ENCODE results near the gene KCNK13. TPM values are rescaled to one million over a fixed set of nuclear protein-coding genes. Genes with fewer than 3 reads are reported as not detected.

Gene KCNK13
- total RNA-seq, 4 donors from 2014 or later: 0.19 to 0.42 (median 0.28) TPM

DNA sequence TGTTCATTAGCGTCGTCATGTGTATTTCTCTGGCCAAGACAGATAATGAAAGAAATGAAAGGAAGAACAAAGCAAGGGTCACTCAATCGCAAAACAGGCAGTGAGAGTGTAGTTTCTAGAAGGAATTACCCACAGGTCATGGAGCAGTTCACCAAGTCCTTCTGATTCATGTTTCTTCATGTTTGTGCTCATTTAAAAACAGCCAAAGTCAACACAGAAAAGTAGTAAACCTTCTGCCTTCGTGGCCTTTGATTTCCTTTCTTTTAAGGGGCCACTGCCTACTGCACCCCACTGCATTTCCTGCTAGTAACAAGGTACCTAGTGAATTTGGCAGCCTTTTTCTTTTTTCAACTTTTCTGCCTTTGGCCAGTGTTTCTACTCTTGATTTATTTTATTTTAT, 75.1 kb downstream of the KCNK13 start:
- TF ChIP-seq EP300 (IDR thresholded peaks at IDR 0.05): no peak
- TF ChIP-seq, protein P1, sequence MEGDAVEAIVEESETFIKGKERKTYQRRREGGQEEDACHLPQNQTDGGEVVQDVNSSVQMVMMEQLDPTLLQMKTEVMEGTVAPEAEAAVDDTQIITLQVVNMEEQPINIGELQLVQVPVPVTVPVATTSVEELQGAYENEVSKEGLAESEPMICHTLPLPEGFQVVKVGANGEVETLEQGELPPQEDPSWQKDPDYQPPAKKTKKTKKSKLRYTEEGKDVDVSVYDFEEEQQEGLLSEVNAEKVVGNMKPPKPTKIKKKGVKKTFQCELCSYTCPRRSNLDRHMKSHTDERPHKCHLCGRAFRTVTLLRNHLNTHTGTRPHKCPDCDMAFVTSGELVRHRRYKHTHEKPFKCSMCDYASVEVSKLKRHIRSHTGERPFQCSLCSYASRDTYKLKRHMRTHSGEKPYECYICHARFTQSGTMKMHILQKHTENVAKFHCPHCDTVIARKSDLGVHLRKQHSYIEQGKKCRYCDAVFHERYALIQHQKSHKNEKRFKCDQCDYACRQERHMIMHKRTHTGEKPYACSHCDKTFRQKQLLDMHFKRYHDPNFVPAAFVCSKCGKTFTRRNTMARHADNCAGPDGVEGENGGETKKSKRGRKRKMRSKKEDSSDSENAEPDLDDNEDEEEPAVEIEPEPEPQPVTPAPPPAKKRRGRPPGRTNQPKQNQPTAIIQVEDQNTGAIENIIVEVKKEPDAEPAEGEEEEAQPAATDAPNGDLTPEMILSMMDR (IDR thresholded peaks at IDR 0.05): no peak
- no peak for TF ChIP-seq POLR2AphosphoS5 (IDR thresholded peaks at IDR 0.05)
- DNase-seq (ENCODE audit: extremely low spot score): no peak
- 79% methylated on average over 4 of the region's 4 CpGs for WGBS
- H3K27me3 ChIP-seq: peaks cover 0 to 7% (median 0%) of the 10 kb centered on the region in 4 donors
- H3K9me3 ChIP-seq: no peaks in the 10 kb centered on the region
- no peaks in the 10 kb centered on the region for H3K36me3 ChIP-seq
- no peak overlapping the region for H3K4me3 ChIP-seq
- intact Hi-C loops (cut with DNase I): no loop called here
- no peaks in the 10 kb centered on the region for H3K4me1 ChIP-seq
- H3K27ac ChIP-seq (replicated peaks in 1 of 4): no peak overlapping the region

DNA sequence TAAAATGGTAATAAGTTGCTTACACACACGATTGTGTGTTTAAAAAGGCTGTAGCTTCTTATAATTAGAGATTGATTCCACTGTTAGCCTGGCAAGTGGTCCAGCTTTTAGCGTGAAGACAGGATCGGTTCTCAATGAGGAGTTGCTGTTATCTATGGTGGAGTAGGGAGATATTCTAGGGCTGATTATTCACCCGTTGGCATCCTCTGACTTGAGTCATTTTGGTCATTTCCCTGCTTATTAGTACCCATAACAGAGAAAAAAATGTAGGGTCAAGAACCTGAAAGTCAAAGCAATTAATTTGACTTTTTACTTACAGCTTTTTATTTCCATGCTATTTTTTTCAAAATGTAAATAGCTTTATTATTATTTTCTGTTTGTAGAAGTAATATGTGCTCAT, 76.0 kb downstream of the KCNK13 start:
- intact Hi-C loops (cut with DNase I): no loop called here
- 74% methylated on average over 4 of the region's 4 CpGs for WGBS

DNA sequence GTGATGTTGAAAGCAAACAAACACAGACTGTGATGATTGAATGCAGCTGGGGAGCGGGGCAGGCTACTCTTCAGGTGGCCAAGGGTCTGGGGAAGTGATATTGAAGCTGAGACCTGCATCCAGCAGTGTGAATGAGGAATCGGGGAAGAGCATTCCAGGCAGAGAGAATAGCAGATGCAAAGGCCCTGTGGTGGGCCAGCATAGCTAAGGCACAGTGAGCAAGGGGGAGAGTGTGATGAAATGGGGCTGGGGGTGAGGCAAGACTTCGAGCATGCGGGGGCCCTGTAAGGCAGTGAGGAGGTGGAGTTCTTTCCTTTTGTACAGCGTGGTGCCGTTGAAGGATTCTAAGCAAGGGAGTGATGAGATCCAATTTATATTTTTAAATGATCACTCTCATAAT, 77.4 kb downstream of the KCNK13 start:
- no peak overlapping the region for H3K27ac ChIP-seq (replicated peaks in 1 of 4)
- no peak overlapping the region for H3K4me3 ChIP-seq
- H3K9me3 ChIP-seq: no peaks in the 10 kb centered on the region
- 86% methylated on average over 6 of the region's 6 CpGs for WGBS
- no peaks in the 10 kb centered on the region for H3K36me3 ChIP-seq
- H3K4me1 ChIP-seq: no peaks in the 10 kb centered on the region
- no peak for DNase-seq (ENCODE audit: extremely low spot score)
- no peak for TF ChIP-seq POLR2AphosphoS5 (IDR thresholded peaks at IDR 0.05)
- TF ChIP-seq, protein P1 (IDR thresholded peaks at IDR 0.05): no peak
- TF ChIP-seq POLR2A (IDR thresholded peaks at IDR 0.05; ENCODE audit: low read depth): no peak
- no peak for TF ChIP-seq EP300 (IDR thresholded peaks at IDR 0.05)
- H3K27me3 ChIP-seq: peaks cover 0 to 4% (median 0%) of the 10 kb centered on the region in 4 donors
- intact Hi-C loops (cut with DNase I): no loop called here

More for the DNA sequence above, 76.0 kb downstream of the KCNK13 start:
- Histone ChIP-seq H3K4me1 (no peaks in the 10 kb centered on the region), H3K27me3 (peaks cover 0 to 4% (median 0%) of the 10 kb centered on the region in 4 donors), H3K4me3 (no peak overlapping the region), H3K36me3 (no peaks in the 10 kb centered on the region), H3K27ac (replicated peaks in 1 of 4) (no peak overlapping the region), H3K9me3 (no peaks in the 10 kb centered on the region)
- no peak for TF ChIP-seq EP300 (IDR thresholded peaks at IDR 0.05)
- TF ChIP-seq, protein P1 (IDR thresholded peaks at IDR 0.05): no peak
- TF ChIP-seq POLR2AphosphoS5 (IDR thresholded peaks at IDR 0.05): no peak
- TF ChIP-seq POLR2A (IDR thresholded peaks at IDR 0.05; ENCODE audit: low read depth): no peak
- no peak for DNase-seq (ENCODE audit: extremely low spot score)

DNA sequence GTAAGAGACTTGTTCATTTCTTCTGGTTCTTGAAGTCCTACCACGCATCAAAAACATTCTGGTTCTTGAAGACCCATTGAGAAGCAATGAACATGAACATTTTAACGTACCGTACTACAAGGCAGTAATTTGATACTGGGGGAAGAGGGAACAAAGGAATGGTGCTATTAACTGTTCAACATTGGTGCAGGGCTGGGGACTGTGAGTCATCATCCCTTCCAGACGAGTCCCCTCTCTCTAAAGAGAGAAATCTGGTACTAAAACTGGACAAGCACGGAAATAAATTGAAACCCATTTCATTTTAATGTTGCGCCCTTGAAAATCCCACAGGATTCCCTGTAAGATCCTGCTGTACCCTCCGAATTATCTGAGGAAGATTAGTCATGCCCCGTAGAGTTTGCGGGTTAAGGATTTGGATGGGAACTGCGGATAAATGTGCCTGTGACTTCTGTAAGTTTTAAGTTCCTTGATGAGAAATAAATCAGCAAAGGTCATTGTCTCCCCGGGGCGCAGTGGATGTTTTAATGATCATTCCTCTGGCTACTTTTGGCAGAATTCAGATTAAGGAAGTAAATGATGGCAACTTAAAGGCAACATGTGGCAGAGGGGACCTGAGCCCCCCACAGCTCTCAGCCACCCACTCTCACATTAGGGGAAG, 78.6 kb downstream of the KCNK13 start:
- no peaks in the 10 kb centered on the region for H3K36me3 ChIP-seq
- no peaks in the 10 kb centered on the region for H3K9me3 ChIP-seq
- intact Hi-C loops (cut with DNase I): no loop called here
- no peak overlapping the region for H3K27ac ChIP-seq (replicated peaks in 1 of 4)
- H3K27me3 ChIP-seq: peaks cover 0 to 4% (median 0%) of the 10 kb centered on the region in 4 donors
- no peaks in the 10 kb centered on the region for H3K4me1 ChIP-seq
- 68% methylated on average over 12 of the region's 12 CpGs for WGBS
- H3K4me3 ChIP-seq: no peak overlapping the region
- DNase-seq (ENCODE audit: extremely low spot score): no peak
- TF ChIP-seq EP300 (IDR thresholded peaks at IDR 0.05): no peak

DNA sequence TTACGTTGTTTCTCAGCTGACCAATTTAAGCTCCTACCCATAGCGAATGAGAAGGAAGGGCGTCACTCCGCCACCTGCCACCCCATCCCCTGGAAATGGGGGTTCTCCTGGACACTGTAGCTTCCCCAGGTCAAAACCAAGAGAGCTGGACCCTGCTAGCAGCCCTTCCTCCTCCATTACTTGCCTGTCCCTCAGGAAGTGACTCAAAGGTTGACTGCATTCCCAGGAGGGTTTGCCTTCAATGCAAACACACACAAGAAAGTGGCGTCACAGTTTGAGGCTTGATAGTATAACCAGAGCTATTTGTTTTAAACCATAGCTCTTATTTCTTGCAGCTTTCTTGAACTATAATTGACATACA, 79.1 kb downstream of the KCNK13 start:
- Histone ChIP-seq H3K4me3 (no peak overlapping the region), H3K27ac (replicated peaks in 1 of 4) (no peak overlapping the region), H3K4me1 (no peaks in the 10 kb centered on the region), H3K36me3 (no peaks in the 10 kb centered on the region), H3K27me3 (peaks cover 0 to 4% (median 0%) of the 10 kb centered on the region in 4 donors), H3K9me3 (no peaks in the 10 kb centered on the region)
- DNase-seq (ENCODE audit: extremely low spot score): no peak
- 88% methylated on average over 5 of the region's 5 CpGs for WGBS
- TF ChIP-seq POLR2A (IDR thresholded peaks at IDR 0.05; ENCODE audit: low read depth): no peak
- TF ChIP-seq, protein P1 (IDR thresholded peaks at IDR 0.05): no peak
- TF ChIP-seq POLR2AphosphoS5 (IDR thresholded peaks at IDR 0.05): no peak
- TF ChIP-seq EP300 (IDR thresholded peaks at IDR 0.05): no peak
- intact Hi-C loops (cut with DNase I): no loop called here
